ENCODE data around the gene CAPN10. TPM values are rescaled to one million over a fixed set of nuclear protein-coding genes. Genes with fewer than 3 reads are reported as not detected.

Gene CAPN10
- total RNA-seq, 1 donor from 2014 or later, result 67.2 TPM

DNA sequence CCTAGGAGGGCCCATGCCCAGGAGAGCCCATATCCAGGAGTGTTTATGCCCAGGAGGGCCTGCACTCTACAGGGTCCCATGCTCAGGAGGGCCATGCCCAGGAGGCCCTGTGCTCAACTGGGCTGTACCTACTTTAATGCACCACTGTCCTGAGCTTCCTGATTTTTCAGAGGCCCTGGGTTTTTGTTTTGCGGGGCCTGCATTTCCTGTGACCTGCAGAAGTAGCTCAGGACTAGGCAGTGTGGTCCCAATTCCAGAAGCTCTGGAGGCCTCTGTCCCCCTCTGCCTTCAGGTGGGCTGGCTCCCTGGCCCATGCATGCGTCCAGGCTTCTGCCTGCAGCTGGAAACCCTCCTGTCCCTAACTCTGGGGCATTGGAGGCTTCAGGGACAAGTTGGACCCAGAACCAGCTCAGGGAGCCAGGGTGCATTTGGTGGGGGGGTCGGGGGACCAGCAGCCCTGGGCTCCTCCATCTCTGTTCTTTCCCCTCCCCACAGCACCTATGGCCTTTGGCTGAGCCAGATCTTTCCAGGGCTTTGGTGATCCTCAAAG, 49.5 kb downstream of the CAPN10 start:
- no peak for TF ChIP-seq CTCF (IDR thresholded peaks at IDR 0.05; ENCODE audit: unreplicated experiment)
- Mint-ChIP-seq H3K36me3 (ENCODE audit: insufficient read depth) (peaks cover 2% of the 10 kb centered on the region), H3K27me3 (peaks cover 25% of the 10 kb centered on the region), H3K4me3 (ENCODE audit: low read depth) (no peak overlapping the region), H3K4me1 (ENCODE audit: low read depth) (no peaks in the 10 kb centered on the region), H3K27ac (no peak overlapping the region), H3K9me3 (ENCODE audit: low read depth) (peaks cover 20% of the 10 kb centered on the region)
- no peak for DNase-seq (ENCODE audit: low spot score, unreplicated experiment)

GRCh38 chr2:240636563-240637115, 50.1 kb downstream of the CAPN10 start:
- peaks cover 25% of the 10 kb centered on the region for H3K27me3 Mint-ChIP-seq
- DNase-seq (ENCODE audit: low spot score, unreplicated experiment), result no peak
- no peak overlapping the region for H3K4me3 Mint-ChIP-seq (ENCODE audit: low read depth)
- no peaks in the 10 kb centered on the region for H3K4me1 Mint-ChIP-seq (ENCODE audit: low read depth)
- H3K27ac Mint-ChIP-seq, result no peak overlapping the region
- TF ChIP-seq CTCF (IDR thresholded peaks at IDR 0.05; ENCODE audit: unreplicated experiment), result no peak
- peaks cover 2% of the 10 kb centered on the region for H3K36me3 Mint-ChIP-seq (ENCODE audit: insufficient read depth)
- H3K9me3 Mint-ChIP-seq (ENCODE audit: low read depth), result peaks cover 20% of the 10 kb centered on the region

DNA sequence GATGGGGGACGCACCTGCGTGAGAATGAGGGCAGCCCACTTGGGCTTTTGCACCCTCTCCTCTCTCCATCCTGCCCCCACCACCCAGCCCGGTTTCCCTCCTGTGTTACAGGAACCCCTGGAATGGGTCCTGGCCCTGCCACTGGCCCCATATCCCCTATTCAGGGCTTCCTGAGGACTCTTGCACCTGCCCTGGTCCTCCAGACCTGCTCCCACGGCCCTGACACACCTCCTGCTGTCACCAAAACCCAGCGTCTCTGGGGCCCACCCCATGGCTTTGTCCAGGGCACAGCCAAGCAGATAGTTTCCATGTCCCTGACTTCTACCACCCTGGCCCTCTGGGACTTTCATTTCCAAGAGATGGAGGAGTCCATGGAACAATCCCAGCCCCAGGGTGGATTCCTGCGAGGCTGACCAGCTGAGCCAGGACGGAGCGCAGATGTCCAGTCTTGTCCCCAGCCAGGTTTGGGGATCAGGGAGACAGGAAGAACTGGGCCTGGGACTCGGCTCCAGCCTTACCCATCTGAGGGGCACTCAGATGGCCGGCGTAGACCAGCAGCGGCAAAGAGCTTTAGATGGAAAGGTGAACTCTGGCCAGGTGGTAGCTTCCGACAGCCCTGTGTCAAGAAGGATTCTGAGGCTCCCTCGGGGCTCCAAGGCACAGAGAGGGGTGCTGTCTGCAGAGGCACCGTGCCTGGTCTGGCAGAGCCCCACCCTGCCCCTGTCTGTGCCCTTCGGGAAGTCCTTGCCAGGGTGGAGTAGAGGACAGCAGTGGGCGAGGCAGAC, 50.8 kb downstream of the CAPN10 start:
- no peak for DNase-seq (ENCODE audit: low spot score, unreplicated experiment)
- TF ChIP-seq CTCF (IDR thresholded peaks at IDR 0.05; ENCODE audit: unreplicated experiment), result no peak
- peaks cover 2% of the 10 kb centered on the region for H3K36me3 Mint-ChIP-seq (ENCODE audit: insufficient read depth)
- peaks cover 20% of the 10 kb centered on the region for H3K9me3 Mint-ChIP-seq (ENCODE audit: low read depth)
- no peak overlapping the region for H3K27ac Mint-ChIP-seq
- H3K4me1 Mint-ChIP-seq (ENCODE audit: low read depth), result no peaks in the 10 kb centered on the region
- H3K4me3 Mint-ChIP-seq (ENCODE audit: low read depth), result no peak overlapping the region
- H3K27me3 Mint-ChIP-seq, result peaks cover 25% of the 10 kb centered on the region

- TF ChIP-seq CTCF (IDR thresholded peaks at IDR 0.05; ENCODE audit: unreplicated experiment), result no peak
- H3K36me3 Mint-ChIP-seq (ENCODE audit: insufficient read depth), result peaks cover 2% of the 10 kb centered on the region
- H3K4me1 Mint-ChIP-seq (ENCODE audit: low read depth), result no peaks in the 10 kb centered on the region
- no peak overlapping the region for H3K27ac Mint-ChIP-seq
- no peak overlapping the region for H3K4me3 Mint-ChIP-seq (ENCODE audit: low read depth)
- DNase-seq (ENCODE audit: low spot score, unreplicated experiment), result no peak
- H3K9me3 Mint-ChIP-seq (ENCODE audit: low read depth), result peaks cover 18% of the 10 kb centered on the region
- H3K27me3 Mint-ChIP-seq, result peaks cover 25% of the 10 kb centered on the region
These were observed 51.4 kb downstream of the CAPN10 start for GRCh38 chr2:240637901-240638345.

GRCh38 chr2:240638512-240639160, 52.1 kb downstream of the CAPN10 start:
- TF ChIP-seq CTCF (IDR thresholded peaks at IDR 0.05; ENCODE audit: unreplicated experiment), result no peak
- Mint-ChIP-seq H3K9me3 (ENCODE audit: low read depth) (peaks cover 11% of the 10 kb centered on the region), H3K4me1 (ENCODE audit: low read depth) (no peaks in the 10 kb centered on the region), H3K27ac (no peak overlapping the region), H3K27me3 (peaks cover 26% of the 10 kb centered on the region), H3K36me3 (ENCODE audit: insufficient read depth) (no peaks in the 10 kb centered on the region), H3K4me3 (ENCODE audit: low read depth) (no peak overlapping the region)
- no peak for DNase-seq (ENCODE audit: low spot score, unreplicated experiment)
